Neutrophil (primary cell): Measurements from ENCODE around the gene BRCA1.

Experiments used
- H3K27ac ChIP-seq: fragments of 200-600 bp; sonication (generic); 2 replicates; pipeline ENCODE4 v1.5.1; 2016; ENCODE audit warnings: mild to moderate bottlenecking, moderate library complexity
- H3K27me3 ChIP-seq: fragments of 200-600 bp; sonication (generic); 2 replicates; pipeline ENCODE4 v1.6.0; 2016; ENCODE audit warnings: mild to moderate bottlenecking
- H3K36me3 ChIP-seq: fragments of 200-600 bp; sonication (generic); 2 replicates; pipeline ENCODE4 v1.5.1; 2017
- H3K4me1 ChIP-seq, 2 experiments: fragments of 200-600 bp in 1 of 2; sonication (generic) in 1 of 2; 1 replicate in 1 of 2; 2 replicates in 1 of 2; pipeline versions ENCODE4 v1.5.1 to v1.6.1; 2013 to 2016; ENCODE audit warnings: low read depth in 1 of 2, low read length in 1 of 2, mild to moderate bottlenecking in 1 of 2, moderate library complexity in 1 of 2; ENCODE audit not compliant: control insufficient read depth in 1 of 2, insufficient read depth in 1 of 2
- H3K4me3 ChIP-seq, 2 experiments: fragments of 200-600 bp in 1 of 2; sonication (generic) in 1 of 2; 1 replicate in 1 of 2; 2 replicates in 1 of 2; pipeline ENCODE4 v1.5.1; 2013 to 2016; ENCODE audit warnings: low read depth in 1 of 2, low read length in 1 of 2, mild to moderate bottlenecking in 1 of 2, moderate library complexity in 1 of 2
- H3K9me3 ChIP-seq: fragments of 200-600 bp; sonication (generic); 2 replicates; pipeline ENCODE4 v1.5.1; 2016
- TF ChIP-seq, protein P1 (sequence below): fragments of 200-600 bp; sonication (generic); IDR thresholded peaks from 2 replicates; pipeline ENCODE4 v1.5.1; 2016; ENCODE audit warnings: antibody characterized with exemption

Gene BRCA1

DNA sequence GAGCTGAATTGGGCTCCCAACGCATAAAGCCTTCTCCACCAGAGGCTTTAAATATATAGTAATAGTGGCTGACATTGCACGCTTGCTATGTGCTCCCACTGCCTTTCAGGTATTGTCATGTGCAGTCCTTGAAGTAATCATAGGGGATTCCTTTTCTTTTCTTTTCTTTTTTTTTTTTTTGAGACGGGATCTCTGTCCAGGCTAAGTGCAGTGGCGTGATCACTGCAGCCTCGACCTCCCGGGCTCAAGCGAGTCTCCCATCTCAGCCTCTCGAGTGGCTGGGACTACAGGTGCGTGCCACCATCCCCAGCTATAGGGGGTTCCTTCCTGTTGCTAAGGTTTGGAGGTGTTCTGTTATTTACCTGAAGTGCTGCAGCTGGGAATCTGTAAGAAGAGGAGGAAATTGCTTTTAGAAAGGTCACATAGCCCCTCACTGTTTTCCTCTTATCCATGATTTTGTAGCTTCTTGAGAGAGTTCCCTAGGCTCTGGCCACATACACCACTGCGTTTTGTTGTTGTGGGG is 126.1 kb downstream of the BRCA1 start:
- TF ChIP-seq, protein P1, sequence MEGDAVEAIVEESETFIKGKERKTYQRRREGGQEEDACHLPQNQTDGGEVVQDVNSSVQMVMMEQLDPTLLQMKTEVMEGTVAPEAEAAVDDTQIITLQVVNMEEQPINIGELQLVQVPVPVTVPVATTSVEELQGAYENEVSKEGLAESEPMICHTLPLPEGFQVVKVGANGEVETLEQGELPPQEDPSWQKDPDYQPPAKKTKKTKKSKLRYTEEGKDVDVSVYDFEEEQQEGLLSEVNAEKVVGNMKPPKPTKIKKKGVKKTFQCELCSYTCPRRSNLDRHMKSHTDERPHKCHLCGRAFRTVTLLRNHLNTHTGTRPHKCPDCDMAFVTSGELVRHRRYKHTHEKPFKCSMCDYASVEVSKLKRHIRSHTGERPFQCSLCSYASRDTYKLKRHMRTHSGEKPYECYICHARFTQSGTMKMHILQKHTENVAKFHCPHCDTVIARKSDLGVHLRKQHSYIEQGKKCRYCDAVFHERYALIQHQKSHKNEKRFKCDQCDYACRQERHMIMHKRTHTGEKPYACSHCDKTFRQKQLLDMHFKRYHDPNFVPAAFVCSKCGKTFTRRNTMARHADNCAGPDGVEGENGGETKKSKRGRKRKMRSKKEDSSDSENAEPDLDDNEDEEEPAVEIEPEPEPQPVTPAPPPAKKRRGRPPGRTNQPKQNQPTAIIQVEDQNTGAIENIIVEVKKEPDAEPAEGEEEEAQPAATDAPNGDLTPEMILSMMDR = no peak
- H3K4me3 ChIP-seq = peak overlapping the region; percentile 84 to 90
- peak overlapping the region; percentile 88 for H3K27ac ChIP-seq
- H3K9me3 ChIP-seq = no peaks in the 10 kb centered on the region
- H3K4me1 ChIP-seq = peaks cover 60 to 66% of the 10 kb centered on the region in 2 experiments
- no peaks in the 10 kb centered on the region for H3K27me3 ChIP-seq
- peaks cover 12% of the 10 kb centered on the region for H3K36me3 ChIP-seq

DNA sequence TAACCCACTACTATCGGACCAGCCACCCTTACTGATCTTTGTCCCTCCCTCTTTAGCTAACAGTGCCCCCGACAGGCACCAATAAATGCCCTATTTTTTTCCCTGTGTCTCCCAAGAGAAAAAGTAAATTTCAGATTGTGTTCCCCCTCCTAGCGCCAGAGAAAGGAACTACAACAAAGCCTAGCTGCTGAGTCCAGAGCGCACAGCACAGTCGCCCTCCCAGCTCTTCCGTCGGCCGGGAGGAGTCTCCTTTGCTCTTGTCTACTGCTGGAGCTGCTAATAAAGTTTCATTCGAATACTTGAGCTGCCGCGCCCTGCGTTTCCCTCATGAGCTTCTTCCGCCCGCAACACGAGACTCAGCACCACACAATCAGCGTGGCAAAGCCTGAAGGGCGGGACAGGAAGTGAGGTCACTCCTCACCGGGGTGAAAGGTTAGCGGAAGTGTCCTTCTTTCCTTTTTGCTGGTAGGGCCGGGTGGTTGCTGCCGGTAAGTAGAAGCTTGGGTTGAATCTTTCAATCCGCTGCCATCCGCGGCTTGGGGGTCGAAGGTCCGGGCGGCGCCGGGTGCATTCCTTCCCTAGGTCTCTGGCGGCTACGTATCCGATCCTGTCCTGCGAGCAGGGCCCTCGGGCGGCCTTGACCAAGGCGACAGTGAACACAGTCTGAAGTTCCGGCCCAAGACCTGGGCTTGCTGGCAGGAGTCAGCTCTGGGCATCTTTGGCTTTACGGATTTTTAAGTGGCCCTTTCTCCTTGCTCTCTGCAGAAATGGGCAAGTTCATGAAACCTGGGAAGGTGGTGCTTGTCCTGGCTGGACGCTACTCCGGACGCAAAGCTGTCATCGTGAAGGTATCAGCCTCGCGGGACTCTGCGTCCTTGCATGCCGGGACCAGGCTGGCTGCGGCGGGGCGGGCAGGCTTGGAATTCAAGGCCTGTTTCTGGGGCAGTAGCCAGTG is 126.9 kb downstream of the BRCA1 start, which contains the start of gene RPL27:
TSS of gene RPL27 (plus strand) at position 436 of the 955 bp plus-strand sequence. CDS start at position 768, 332 bp downstream.
- Histone ChIP-seq H3K4me1 (peaks cover 53 to 59% of the 10 kb centered on the region in 2 experiments), H3K27ac (peak within 1 kb of the TSS; percentile 88), H3K27me3 (no peaks in the 10 kb centered on the region), H3K9me3 (no peaks in the 10 kb centered on the region), H3K4me3 (peak within 1 kb of the TSS; percentile 84 to 90), H3K36me3 (peaks cover 16% of the 10 kb centered on the region)
- TF ChIP-seq, protein P1 = peak; percentile 97

DNA sequence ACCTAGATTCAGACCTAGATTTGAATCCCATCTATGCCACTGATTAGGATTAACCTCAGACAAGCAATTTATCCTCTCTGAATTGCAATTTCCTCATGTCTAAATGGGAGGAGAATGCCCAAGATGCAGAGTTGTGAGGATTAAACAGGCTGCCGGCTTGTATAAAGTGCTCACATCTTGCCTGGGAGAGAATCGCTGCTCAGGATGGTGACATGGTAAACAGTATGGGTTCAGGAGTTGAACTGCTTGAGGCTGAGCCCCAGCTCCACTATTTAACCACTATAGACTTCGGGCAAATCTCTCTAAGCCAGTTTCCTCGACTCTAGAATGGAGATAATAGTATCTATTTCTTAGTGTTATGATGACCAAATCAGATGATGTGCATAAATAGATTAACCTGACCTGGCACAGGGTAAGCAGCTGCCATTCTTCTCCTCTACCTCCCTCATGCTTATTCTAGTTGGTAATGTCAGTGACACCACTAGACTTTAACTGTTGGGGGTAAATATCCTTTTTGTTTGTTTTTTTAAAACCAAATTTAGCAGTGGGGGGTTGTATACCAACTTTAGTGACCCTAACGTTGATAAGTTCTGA is 127.7 kb downstream of the BRCA1 start:
- Histone ChIP-seq H3K9me3 (no peaks in the 10 kb centered on the region), H3K27ac (peak overlapping the region; percentile 88), H3K27me3 (no peaks in the 10 kb centered on the region), H3K4me3 (peak overlapping the region; percentile 84 to 90), H3K4me1 (peaks cover 45 to 52% of the 10 kb centered on the region in 2 experiments), H3K36me3 (peaks cover 22% of the 10 kb centered on the region)
- TF ChIP-seq, protein P1 = no peak
